ENCODE results near the gene CATSPERZ.

CATSPERZ gene

GRCh38 chr11:64299847-64300648, at the start of gene CATSPERZ:
Gene CATSPERZ, plus strand, starts transcription at chr11:64300358. Its CDS starts 53 bp downstream, at chr11:64300411.
- DNase-seq (ENCODE audit: low spot score) = no peak

- DNase-seq (ENCODE audit: low spot score) = peak; percentile 44
These were observed 49.6 kb upstream of the CATSPERZ start for GRCh38 chr11:64250415-64251015.

- DNase-seq (ENCODE audit: low spot score) = peak; percentile 84
These were observed 49.0 kb upstream of the CATSPERZ start, which contains the start of gene PLCB3 for GRCh38 chr11:64251016-64251752. Gene PLCB3, plus strand, starts transcription at chr11:64251530. Its CDS starts 120 bp downstream, at chr11:64251650.

- no peak for DNase-seq (ENCODE audit: low spot score)
These were observed 48.5 kb upstream of the CATSPERZ start for GRCh38 chr11:64251753-64252002.

- peak; percentile 85 for DNase-seq (ENCODE audit: low spot score)
These were observed 47.9 kb upstream of the CATSPERZ start for GRCh38 chr11:64252003-64252872.

- DNase-seq (ENCODE audit: low spot score) = no peak
These were observed 47.1 kb upstream of the CATSPERZ start for GRCh38 chr11:64253043-64253442.

- DNase-seq (ENCODE audit: low spot score) = peak; percentile 61
These were observed 46.7 kb upstream of the CATSPERZ start for GRCh38 chr11:64253481-64253880.

- DNase-seq (ENCODE audit: low spot score) = no peak
These were observed 45.8 kb upstream of the CATSPERZ start for GRCh38 chr11:64254326-64254725.

- no peak for DNase-seq (ENCODE audit: low spot score)
These were observed 44.7 kb upstream of the CATSPERZ start for GRCh38 chr11:64255135-64256128.

- DNase-seq (ENCODE audit: low spot score) = no peak
These were observed 43.9 kb upstream of the CATSPERZ start for GRCh38 chr11:64256300-64256699.

GRCh38 chr11:64258356-64258755, 41.8 kb upstream of the CATSPERZ start:
- DNase-seq (ENCODE audit: low spot score) = no peak

GRCh38 chr11:64258946-64259532, 41.1 kb upstream of the CATSPERZ start:
- no peak for DNase-seq (ENCODE audit: low spot score)

GRCh38 chr11:64259533-64260067, 40.6 kb upstream of the CATSPERZ start:
- DNase-seq (ENCODE audit: low spot score) = no peak

- no peak for DNase-seq (ENCODE audit: low spot score)
These were observed 39.9 kb upstream of the CATSPERZ start for GRCh38 chr11:64260147-64260708.

- DNase-seq (ENCODE audit: low spot score) = no peak
These were observed 38.5 kb upstream of the CATSPERZ start for GRCh38 chr11:64261556-64262080.

GRCh38 chr11:64262271-64263002, 37.7 kb upstream of the CATSPERZ start:
- no peak for DNase-seq (ENCODE audit: low spot score)

- no peak for DNase-seq (ENCODE audit: low spot score)
These were observed 36.9 kb upstream of the CATSPERZ start for GRCh38 chr11:64263021-64263946.

- DNase-seq (ENCODE audit: low spot score) = no peak
These were observed 36.2 kb upstream of the CATSPERZ start for GRCh38 chr11:64263947-64264317.

Measured in hepatic stellate cell (primary cell).